Duodenal mucosa (tissue), 2 donors: ENCODE measurements around the gene B3GALT6.
A peak's percentile ranks its signal among the peaks of the same experiment; 100 is the strongest.

Experiments used
- H3K27ac ChIP-seq: one replicate; pipeline ENCODE4 v1.7.0; 2013; ENCODE audit warnings: low read depth, low read length
- H3K27me3 ChIP-seq, 2 donors: one replicate each; pipeline ENCODE4 v1.7.0; 2013; ENCODE audit warnings: low read length in 2 of 2, control low read depth in 1 of 2; ENCODE audit not compliant: insufficient read depth in 2 of 2, control insufficient read depth in 1 of 2
- H3K36me3 ChIP-seq, 2 donors: one replicate each; pipeline ENCODE4 v1.7.0; 2013; ENCODE audit warnings: low read length in 2 of 2, control low read depth in 1 of 2; ENCODE audit not compliant: insufficient read depth in 2 of 2, control insufficient read depth in 1 of 2
- H3K4me1 ChIP-seq, 2 donors: one replicate each; pipeline ENCODE4 v1.7.0; 2013; ENCODE audit warnings: low read length in 2 of 2, control low read depth in 1 of 2; ENCODE audit not compliant: insufficient read depth in 2 of 2, control insufficient read depth in 1 of 2
- H3K4me3 ChIP-seq, 2 donors: one replicate each; pipeline ENCODE4 v1.7.0; 2013; ENCODE audit warnings: low read length in 2 of 2, low read depth in 1 of 2
- H3K9ac ChIP-seq, 2 donors: one replicate each; pipeline ENCODE4 v1.7.0; 2013; ENCODE audit warnings: low read length in 2 of 2, low read depth in 1 of 2
- H3K9me3 ChIP-seq, 2 donors: one replicate each; pipeline ENCODE4 v1.7.0; 2013; ENCODE audit warnings: low read length in 2 of 2, control low read depth in 1 of 2; ENCODE audit not compliant: control insufficient read depth in 1 of 2

Gene B3GALT6

DNA sequence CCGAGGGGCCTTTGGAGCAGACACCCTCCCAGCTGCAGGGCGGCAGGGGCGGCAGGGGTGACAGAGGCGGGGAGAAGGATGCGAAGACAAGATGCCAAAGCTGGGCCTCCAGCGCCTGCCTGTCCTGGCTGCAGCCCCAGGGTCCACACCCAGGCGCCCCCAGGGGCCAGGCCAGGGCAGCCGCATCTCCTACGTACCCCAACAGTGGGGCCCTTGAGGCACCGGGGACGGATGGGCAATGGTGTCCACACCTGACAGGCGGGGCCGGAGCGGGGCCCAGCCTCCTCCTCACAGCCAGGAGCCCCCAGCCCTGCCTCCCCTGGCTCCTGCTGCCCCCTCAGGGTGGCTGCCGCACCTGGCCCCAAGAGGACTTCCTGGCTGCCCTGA lies 7.2 kb downstream of the B3GALT6 start:
- peaks cover 0 to 4% of the 10 kb centered on the region in 2 donors for H3K36me3 ChIP-seq
- peaks cover 27 to 30% of the 10 kb centered on the region in 2 donors for H3K27me3 ChIP-seq
- no peak overlapping the region for H3K9ac ChIP-seq
- H3K4me3 ChIP-seq, result no peak overlapping the region
- H3K9me3 ChIP-seq, result no peaks in the 10 kb centered on the region
- H3K4me1 ChIP-seq, result peaks cover 7 to 19% of the 10 kb centered on the region in 2 donors
- H3K27ac ChIP-seq, result no peak overlapping the region

DNA sequence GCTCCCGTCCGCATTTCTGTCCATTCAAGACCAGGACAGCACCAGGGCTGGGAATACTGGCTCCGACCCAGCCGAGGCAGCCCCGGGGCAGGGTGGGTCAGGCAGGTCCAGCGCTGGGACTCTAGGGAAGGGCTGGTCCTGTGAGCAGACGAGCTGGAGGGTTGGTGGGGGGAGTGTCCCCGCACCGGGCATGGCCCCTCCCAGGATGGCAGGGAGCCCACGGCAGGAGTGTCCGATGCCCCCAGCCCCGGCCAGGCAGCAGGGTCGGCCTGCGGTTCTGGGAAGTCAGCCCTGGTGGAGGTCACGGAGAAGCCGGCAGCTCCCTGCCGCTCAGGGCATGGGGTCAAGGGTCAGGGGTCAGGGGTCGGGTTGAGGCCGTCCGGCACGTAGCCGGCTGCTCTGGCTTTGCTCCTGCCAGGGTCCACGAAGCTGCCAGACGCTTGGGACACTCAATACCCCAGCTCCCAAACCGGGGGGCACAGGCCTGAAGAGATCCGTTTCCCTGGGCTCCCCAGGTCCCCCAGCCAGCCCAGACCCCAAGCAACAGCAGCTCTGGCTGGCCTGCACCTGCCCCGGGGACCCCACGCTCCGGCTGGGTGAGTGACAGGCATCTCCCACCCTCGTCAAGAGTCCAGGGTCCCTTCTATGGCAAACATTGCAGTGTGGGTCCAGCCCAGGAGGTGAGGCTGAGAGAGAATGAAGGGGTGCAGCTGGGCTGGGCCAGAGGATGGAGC lies 7.7 kb downstream of the B3GALT6 start:
- H3K9me3 ChIP-seq, result no peaks in the 10 kb centered on the region
- H3K4me3 ChIP-seq, result no peak overlapping the region
- peaks cover 0 to under 1% of the 10 kb centered on the region in 2 donors for H3K36me3 ChIP-seq
- H3K27me3 ChIP-seq, result peaks cover 27 to 30% of the 10 kb centered on the region in 2 donors
- H3K27ac ChIP-seq, result no peak overlapping the region
- H3K9ac ChIP-seq, result no peak overlapping the region
- peaks cover 7 to 19% of the 10 kb centered on the region in 2 donors for H3K4me1 ChIP-seq

DNA sequence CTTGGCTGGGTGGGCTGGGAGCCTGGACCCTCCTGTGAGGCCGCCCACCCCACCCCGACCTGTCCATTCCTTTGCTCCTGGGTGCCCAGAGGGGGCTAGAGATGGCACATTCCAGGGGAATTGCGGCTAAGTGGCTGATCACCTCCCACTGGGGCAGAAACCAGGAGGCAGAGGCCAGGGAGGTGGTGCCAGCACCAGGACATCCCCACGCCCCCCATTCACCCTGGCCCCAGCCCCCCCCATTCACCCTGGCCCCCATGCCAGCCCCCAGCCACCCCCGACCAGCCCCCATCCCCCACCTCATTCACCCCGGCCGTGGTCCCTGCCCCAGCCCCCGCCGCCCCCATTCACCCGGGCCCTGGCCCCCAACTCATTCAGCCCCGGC lies 8.3 kb downstream of the B3GALT6 start:
- Histone ChIP-seq H3K27ac (no peak overlapping the region), H3K4me1 (peaks cover 7 to 19% of the 10 kb centered on the region in 2 donors), H3K27me3 (peaks cover 27 to 30% of the 10 kb centered on the region in 2 donors), H3K4me3 (no peak overlapping the region), H3K9me3 (no peaks in the 10 kb centered on the region), H3K36me3 (no peaks in the 10 kb centered on the region), H3K9ac (no peak overlapping the region)

DNA sequence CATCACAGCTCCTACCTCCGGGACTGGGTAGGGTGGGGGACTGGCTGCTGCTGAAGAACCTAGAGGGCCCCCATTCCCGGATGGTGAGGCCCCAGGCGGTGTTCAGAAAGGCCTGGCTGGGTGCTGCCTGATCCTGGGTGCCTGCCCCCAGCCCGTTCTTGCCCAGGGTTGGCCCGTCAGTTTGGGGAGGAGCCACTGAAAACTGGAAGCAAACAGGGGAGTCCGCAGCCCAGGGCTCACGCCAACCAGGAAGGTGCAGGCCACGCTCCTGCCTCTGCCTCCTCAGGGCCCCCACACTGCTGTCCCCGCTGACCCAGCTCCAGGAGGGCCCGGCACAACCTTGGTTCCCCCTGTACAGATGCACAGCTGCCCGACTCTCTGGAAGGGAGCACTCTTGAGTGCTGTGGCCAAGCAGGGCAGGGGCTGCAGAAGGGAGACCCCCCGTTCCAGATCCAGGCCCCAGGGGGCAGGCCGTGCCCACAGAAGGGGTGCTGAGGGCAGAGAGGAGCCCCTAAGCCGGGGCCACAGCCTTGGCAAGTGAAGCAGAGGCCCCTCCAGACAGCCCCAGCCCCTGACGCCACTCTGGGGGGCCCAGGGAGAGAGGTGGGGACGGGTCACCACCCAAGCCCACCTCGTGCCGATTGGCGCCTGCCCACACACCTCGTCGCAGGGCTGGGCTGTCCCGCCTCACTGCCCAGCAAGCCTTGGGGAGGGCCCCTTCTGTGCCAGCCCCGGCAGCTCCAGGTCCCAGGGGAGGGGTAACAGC lies 9.0 kb downstream of the B3GALT6 start:
- H3K4me3 ChIP-seq, result no peak overlapping the region
- no peaks in the 10 kb centered on the region for H3K9me3 ChIP-seq
- H3K27ac ChIP-seq, result no peak overlapping the region
- H3K27me3 ChIP-seq, result peaks cover 27 to 37% of the 10 kb centered on the region in 2 donors
- no peak overlapping the region for H3K9ac ChIP-seq
- H3K36me3 ChIP-seq, result no peaks in the 10 kb centered on the region
- peaks cover 7 to 19% of the 10 kb centered on the region in 2 donors for H3K4me1 ChIP-seq

- Histone ChIP-seq H3K27ac (no peak overlapping the region), H3K9ac (no peak overlapping the region), H3K4me3 (no peak overlapping the region), H3K4me1 (peaks cover 7 to 19% of the 10 kb centered on the region in 2 donors), H3K9me3 (no peaks in the 10 kb centered on the region), H3K36me3 (no peaks in the 10 kb centered on the region), H3K27me3 (peaks cover 27 to 36% of the 10 kb centered on the region in 2 donors)
Measured at GRCh38 chr1:1241588-1242219, 9.7 kb downstream of the B3GALT6 start.

GRCh38 chr1:1242461-1243265 lies 10.6 kb downstream of the B3GALT6 start:
- H3K9ac ChIP-seq, result no peak overlapping the region
- no peak overlapping the region for H3K27ac ChIP-seq
- no peaks in the 10 kb centered on the region for H3K9me3 ChIP-seq
- H3K4me1 ChIP-seq, result peaks cover 3 to 9% of the 10 kb centered on the region in 2 donors
- peaks cover 25 to 33% of the 10 kb centered on the region in 2 donors for H3K27me3 ChIP-seq
- H3K4me3 ChIP-seq, result no peak overlapping the region
- H3K36me3 ChIP-seq, result no peaks in the 10 kb centered on the region

DNA sequence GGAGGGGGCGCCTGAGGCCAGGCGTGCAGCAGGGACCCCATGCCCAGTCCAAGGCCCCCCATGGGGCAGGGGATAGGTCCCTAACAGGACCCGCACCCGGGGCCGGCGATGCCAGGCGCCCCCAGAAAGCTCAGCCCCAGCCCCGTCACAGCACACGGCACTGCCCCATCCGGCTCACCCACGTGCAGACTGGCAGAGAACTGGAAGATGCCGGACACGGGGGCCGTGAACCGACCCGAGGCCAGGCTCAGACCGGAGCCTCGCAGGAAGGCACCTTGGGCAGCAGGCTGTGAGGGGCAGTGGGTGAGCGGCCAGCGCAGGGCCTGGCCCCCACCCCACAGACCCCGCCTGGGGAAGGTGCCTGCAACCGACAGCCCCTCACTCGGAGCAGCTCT lies 11.2 kb downstream of the B3GALT6 start:
- H3K36me3 ChIP-seq, result no peaks in the 10 kb centered on the region
- no peak overlapping the region for H3K4me3 ChIP-seq
- H3K27me3 ChIP-seq, result peaks cover 21 to 30% of the 10 kb centered on the region in 2 donors
- H3K4me1 ChIP-seq, result peaks cover 0 to 3% of the 10 kb centered on the region in 2 donors
- H3K9ac ChIP-seq, result no peak overlapping the region
- H3K27ac ChIP-seq, result no peak overlapping the region
- no peaks in the 10 kb centered on the region for H3K9me3 ChIP-seq

DNA sequence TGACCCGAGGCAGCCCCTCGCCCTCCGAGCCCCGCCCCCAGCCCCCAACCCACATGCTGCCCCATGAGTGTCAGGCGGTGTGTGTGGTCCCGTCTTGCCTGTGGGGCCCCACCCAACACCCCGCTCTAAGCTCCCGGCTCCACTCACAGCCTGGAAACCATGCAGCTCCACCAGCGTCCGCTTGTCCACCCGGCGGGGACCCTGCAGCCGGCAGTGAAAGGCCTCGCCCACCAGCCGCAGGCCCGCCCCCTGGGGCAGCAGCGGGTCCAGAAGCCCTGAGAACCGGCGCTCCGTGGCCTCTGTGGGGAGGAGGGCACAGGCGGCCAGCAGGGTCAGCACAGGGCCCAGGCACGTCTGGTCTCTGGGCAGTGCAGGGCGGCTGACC lies 11.8 kb downstream of the B3GALT6 start:
- Histone ChIP-seq H3K27ac (no peak overlapping the region), H3K9ac (peak overlapping the region in 1 of 2 donors; percentile 32), H3K9me3 (no peaks in the 10 kb centered on the region), H3K36me3 (no peaks in the 10 kb centered on the region), H3K4me3 (peak overlapping the region; percentile 43 to 46), H3K4me1 (no peaks in the 10 kb centered on the region), H3K27me3 (peaks cover 16 to 26% of the 10 kb centered on the region in 2 donors)

GRCh38 chr1:1244192-1244811 lies 12.3 kb downstream of the B3GALT6 start:
- Histone ChIP-seq H3K9me3 (no peaks in the 10 kb centered on the region), H3K27me3 (peaks cover 11 to 25% of the 10 kb centered on the region in 2 donors), H3K4me3 (peak overlapping the region; percentile 43 to 46), H3K27ac (no peak overlapping the region), H3K9ac (peak overlapping the region in 1 of 2 donors; percentile 32), H3K36me3 (no peaks in the 10 kb centered on the region), H3K4me1 (no peaks in the 10 kb centered on the region)
